K562 (cell line): ENCODE results near the gene ZSCAN21. TPM values are rescaled to one million over a fixed set of nuclear protein-coding genes. Genes with fewer than 3 reads are reported as not detected.

Experiments
- CREB3L1 ChIP-seq: fragments of 450-650 bp; IDR thresholded peaks from 2 replicates; pipeline ENCODE4 v1.6.1; 2014; ENCODE audit warnings: low read depth, mild to moderate bottlenecking, moderate library complexity, borderline replicate concordance
- CTBP1 ChIP-seq: fragments of 450-650 bp; IDR thresholded peaks from 2 replicates; pipeline ENCODE4 v1.6.1; 2016; ENCODE audit warnings: borderline replicate concordance
- ETV1 ChIP-seq: fragments of 450-650 bp; conservative IDR thresholded peaks from 2 replicates; pipeline ENCODE4 v1.6.1; 2016; ENCODE audit warnings: missing genetic modification characterization, control low read depth, low read depth, missing compliant biosample characterization
- FOSL1 ChIP-seq: fragments of 200-800 bp; sonication (Bioruptor generic); conservative IDR thresholded peaks from 2 replicates; pipeline ENCODE4 v1.6.1; 2016; ENCODE audit warnings: missing genetic modification characterization, missing compliant biosample characterization
- GABPB2 ChIP-seq: fragments of 250-450 bp; sonication (Bioruptor Pico); conservative IDR thresholded peaks from 2 replicates; pipeline ENCODE4 v1.5.1; 2021; ENCODE audit warnings: mild to moderate bottlenecking
- GATA2 ChIP-seq: sonication (generic); formaldehyde crosslinking; IDR thresholded peaks from 2 replicates; pipeline ENCODE4 v1.4.0; 2020; ENCODE audit warnings: mild to moderate bottlenecking, missing genetic modification reagents
- KDM4B ChIP-seq, 2 experiments: fragments of 450-650 bp in 1 of 2; sonication (generic) in 1 of 2; IDR thresholded peaks; 2 replicates each; pipeline ENCODE4 v1.6.1; 2016 to 2017; ENCODE audit warnings: borderline replicate concordance in 2 of 2, antibody characterized with exemption in 1 of 2, low read depth in 1 of 2, mild to moderate bottlenecking in 1 of 2
- KLF1 ChIP-seq: fragments of 450-650 bp; IDR thresholded peaks from 2 replicates; pipeline ENCODE4 v1.6.1; 2016; ENCODE audit warnings: missing genetic modification characterization, missing compliant biosample characterization
- MXD1 ChIP-seq: fragments of 250-450 bp; sonication (Bioruptor Pico); IDR thresholded peaks from 2 replicates; pipeline ENCODE4 v1.8.0; 2021; ENCODE audit warnings: borderline replicate concordance, mild to moderate bottlenecking, moderate library complexity; ENCODE audit not compliant: poor library complexity, severe bottlenecking
- OTX1 ChIP-seq: fragments of 450-650 bp; formaldehyde crosslinking; IDR thresholded peaks from 2 replicates; pipeline ENCODE4 v1.4.0; 2022; ENCODE audit warnings: mild to moderate bottlenecking
- PHB2 ChIP-seq: fragments of 450-650 bp; IDR thresholded peaks from 2 replicates; pipeline ENCODE4 v1.6.1; 2017; ENCODE audit warnings: low read depth
- PHF21A ChIP-seq: fragments of 450-650 bp; IDR thresholded peaks from 2 replicates; pipeline ENCODE4 v1.6.1; 2017; ENCODE audit warnings: low read depth, borderline replicate concordance
- POLR2AphosphoS5 ChIP-seq: IDR thresholded peaks from 2 replicates; pipeline ENCODE4 v1.6.1; 2011; ENCODE audit warnings: mild to moderate bottlenecking, low read depth, low read length, moderate library complexity; ENCODE audit not compliant: control insufficient read depth, insufficient read depth
- RAD21 ChIP-seq, 2 experiments: fragments of 250-450 bp in 1 of 2; fragments of 450-650 bp in 1 of 2; sonication (Bioruptor Pico) in 1 of 2; formaldehyde crosslinking in 1 of 2; IDR thresholded peaks in 1 of 2; conservative IDR thresholded peaks in 1 of 2; 2 replicates each; pipeline versions ENCODE4 v1.4.0 to v1.8.0; 2020 to 2022; ENCODE audit warnings: mild to moderate bottlenecking in 2 of 2, moderate library complexity in 1 of 2
- SOX6 ChIP-seq: fragments of 450-650 bp; IDR thresholded peaks from 2 replicates; pipeline ENCODE4 v1.6.1; 2014; ENCODE audit warnings: mild to moderate bottlenecking
- WHSC1 ChIP-seq: IDR thresholded peaks from one replicate; pipeline ENCODE4 v1.6.1; 2012; ENCODE audit warnings: low read length, control low read depth, inconsistent platforms
- ZBTB34 ChIP-seq: fragments of 250-450 bp; sonication (Bioruptor Pico); IDR thresholded peaks from 2 replicates; pipeline ENCODE4 v1.8.0; 2021; ENCODE audit warnings: mild to moderate bottlenecking, moderate library complexity
- ZBTB9 ChIP-seq: fragments of 450-650 bp; formaldehyde crosslinking; IDR thresholded peaks from 2 replicates; pipeline ENCODE4 v1.4.0; 2020; ENCODE audit warnings: mild to moderate bottlenecking, moderate library complexity
- ZNF23 ChIP-seq: fragments of 250-450 bp; sonication (Bioruptor Pico); IDR thresholded peaks from 2 replicates; pipeline ENCODE4 v1.4.0; 2020; ENCODE audit warnings: mild to moderate bottlenecking
- ZNF232 ChIP-seq: sonication (generic); formaldehyde crosslinking; IDR thresholded peaks from 2 replicates; pipeline ENCODE4 v1.8.0; 2022; ENCODE audit warnings: mild to moderate bottlenecking, missing genetic modification reagents
- ZNF408 ChIP-seq: fragments of 250-450 bp; sonication (Bioruptor Pico); IDR thresholded peaks from 2 replicates; pipeline ENCODE4 v1.4.0; 2020; ENCODE audit warnings: low read depth, mild to moderate bottlenecking, moderate library complexity
- ZNF639 ChIP-seq, 2 experiments: fragments of 200-800 bp in 1 of 2; sonication (Bioruptor generic) in 1 of 2; sonication (generic) in 1 of 2; formaldehyde crosslinking in 1 of 2; IDR thresholded peaks in 1 of 2; conservative IDR thresholded peaks in 1 of 2; 2 replicates each; pipeline versions ENCODE4 v1.5.0 to v1.6.1; 2016 to 2020; ENCODE audit warnings: missing compliant biosample characterization in 1 of 2, missing genetic modification characterization in 1 of 2, missing genetic modification reagents in 1 of 2
- polyA plus RNA-seq, 8 experiments: library from polyadenylated mRNA; depleted of rRNA in 4 of 8; stranded (reverse) in 5 of 8; unstranded in 3 of 8; fragments of >200 nt; fragmentation: Nextera tagmentation in 2 of 8; fragmentation: Illumina TruSeq in 1 of 8; extraction: Ambion mirVana in 2 of 8; extraction: Trizol in 1 of 8; gene quantifications; 2 replicates each; pipeline versions ENCODE4 v1.2.1 to v1.2.3, GENCODE V29; 2011 to 2014; ENCODE audit warnings: inconsistent platforms in 1 of 8, missing spikeins in 1 of 8
- total RNA-seq, 7 experiments: library from RNA; depleted of rRNA in 6 of 7; stranded (reverse); fragments of >200 nt in 6 of 7; fragmentation: Illumina TruSeq in 2 of 7; extraction: Trizol in 2 of 7; gene quantifications; 2 replicates each; pipeline versions ENCODE4 v1.2.1 to v1.2.3, GENCODE V29; 2011 to 2021; ENCODE audit warnings: low replicate concordance in 1 of 7

The ZSCAN21 gene
- total and polyA plus RNA-seq, 9 of the 15 experiments (the other 6 are each of a cell fraction or from before 2014, with no cell fraction given): 5.9 to 15.5 (median 13.2) TPM

- TF ChIP-seq ZNF639 (CRISPR knock-in tag; conservative IDR thresholded peaks at IDR 0.05 in 1 of 2, IDR thresholded peaks at IDR 0.05 in 1 of 2) (no peak), GATA2 (CRISPR knock-in tag) (peak; percentile 85), CTBP1 (no peak), WHSC1 (no peak), OTX1 (no peak), MXD1 (CRISPR knock-in tag) (no peak), SOX6 (peak; percentile 32; the same call in 1 of the 2 replicates), POLR2AphosphoS5 (peak; percentile 92), CREB3L1 (no peak), ZBTB34 (CRISPR knock-in tag) (no peak), RAD21 (CRISPR knock-in tag; conservative IDR thresholded peaks at IDR 0.05 in 1 of 2, IDR thresholded peaks at IDR 0.05 in 1 of 2) (no peak), PHB2 (peak; percentile 85), ZNF408 (CRISPR knock-in tag) (no peak), GABPB2 (CRISPR knock-in tag) (no peak), ZNF232 (no peak), FOSL1 (tag) (no peak), ZBTB9 (CRISPR knock-in tag) (no peak), KDM4B (IDR thresholded peaks at IDR 0.05; ENCODE audit: borderline replicate concordance in 2 of 2, low read depth in 1 of 2) (no peak), ZNF23 (no peak), PHF21A (no peak), ETV1 (tag) (no peak), KLF1 (tag) (no peak)
Observed at GRCh38 chr7:100061518-100062193, 12.1 kb downstream of the ZSCAN21 start (continued).
